Neuronal stem cell (in vitro differentiated cells): ENCODE measurements around the gene CCNDBP1.

Source experiments
- DNase-seq: peaks from one replicate; pipeline ENCODE4 v3.0.0-alpha.2; 2013; ENCODE audit warnings: low spot score
- H2AFZ ChIP-seq: one replicate; pipeline ENCODE4 v1.6.1; 2013; ENCODE audit warnings: mild to moderate bottlenecking, low read length, inconsistent platforms
- H2AK5ac ChIP-seq: 2 replicates; pipeline ENCODE4 v1.6.1; 2013; ENCODE audit warnings: low read depth, mild to moderate bottlenecking, inconsistent platforms, low read length, moderate library complexity, mixed read lengths
- H2BK120ac ChIP-seq: 2 replicates; pipeline ENCODE4 v1.6.1; 2013; ENCODE audit warnings: low read depth, mild to moderate bottlenecking, inconsistent platforms, low read length, moderate library complexity, mixed read lengths
- H2BK12ac ChIP-seq: one replicate; pipeline ENCODE4 v1.6.1; 2013; ENCODE audit warnings: low read length, inconsistent platforms
- H2BK15ac ChIP-seq: 2 replicates; pipeline ENCODE4 v1.6.1; 2013; ENCODE audit warnings: mild to moderate bottlenecking, low read length, inconsistent platforms, mixed read lengths
- H2BK5ac ChIP-seq: one replicate; pipeline ENCODE4 v1.6.1; 2013; ENCODE audit warnings: inconsistent platforms, mild to moderate bottlenecking, low read length, moderate library complexity
- H3K14ac ChIP-seq: one replicate; pipeline ENCODE4 v1.6.1; 2013; ENCODE audit warnings: low read length, inconsistent platforms
- H3K18ac ChIP-seq: 2 replicates; pipeline ENCODE4 v1.6.1; 2013; ENCODE audit warnings: low read length, inconsistent platforms
- H3K23ac ChIP-seq: 2 replicates; pipeline ENCODE4 v1.6.1; 2013; ENCODE audit warnings: low read depth, mild to moderate bottlenecking, mixed read lengths, low read length, inconsistent platforms; ENCODE audit not compliant: poor library complexity
- H3K27ac ChIP-seq: replicated peaks from 3 replicates; pipeline ENCODE4 v1.5.1; 2013; ENCODE audit warnings: low read length, inconsistent platforms
- H3K27me3 ChIP-seq, 3 experiments: 2 replicates each; pipeline ENCODE4 v1.6.1; 2013; ENCODE audit warnings: low read length in 3 of 3, mild to moderate bottlenecking in 2 of 3, inconsistent platforms in 1 of 3, low read depth in 1 of 3, mixed read lengths in 1 of 3, moderate library complexity in 1 of 3; ENCODE audit not compliant: control insufficient read depth in 3 of 3, insufficient read depth in 3 of 3
- H3K36me3 ChIP-seq, 2 donors: replicated peaks in 1 of 2; 2 replicates each; pipeline ENCODE4 v1.6.1; 2013; ENCODE audit warnings: low read length in 2 of 2; ENCODE audit not compliant: control insufficient read depth in 2 of 2, insufficient read depth in 2 of 2
- H3K4ac ChIP-seq: 2 replicates; pipeline ENCODE4 v1.6.1; 2013; ENCODE audit warnings: inconsistent platforms, mild to moderate bottlenecking, low read length, moderate library complexity
- H3K4me1 ChIP-seq, 2 donors: 1 replicate in 1 of 2; 2 replicates in 1 of 2; pipeline ENCODE4 v1.6.1; 2013; ENCODE audit warnings: low read length in 2 of 2, low read depth in 1 of 2; ENCODE audit not compliant: control insufficient read depth in 2 of 2, insufficient read depth in 1 of 2
- H3K4me2 ChIP-seq: one replicate; pipeline ENCODE4 v1.6.1; 2013; ENCODE audit warnings: mild to moderate bottlenecking, low read length, inconsistent platforms; ENCODE audit not compliant: insufficient read depth, poor library complexity, severe bottlenecking
- H3K4me3 ChIP-seq, 2 donors: 2 replicates each; pipeline ENCODE4 v1.5.1; 2013; ENCODE audit warnings: low read length in 2 of 2, mild to moderate bottlenecking in 2 of 2, inconsistent platforms in 1 of 2, moderate library complexity in 1 of 2
- H3K79me1 ChIP-seq: one replicate; pipeline ENCODE4 v1.6.1; 2013; ENCODE audit warnings: low read depth, mild to moderate bottlenecking, inconsistent platforms, low read length, moderate library complexity
- H3K9ac ChIP-seq: one replicate; pipeline ENCODE4 v1.6.1; 2013; ENCODE audit warnings: mild to moderate bottlenecking, low read depth, low read length, inconsistent platforms; ENCODE audit not compliant: poor library complexity
- H3K9me3 ChIP-seq, 2 donors: replicated peaks in 1 of 2; 2 replicates each; pipeline versions ENCODE3 to v1.6.1; 2013; ENCODE audit warnings: low read length in 2 of 2, mild to moderate bottlenecking in 2 of 2, inconsistent platforms in 1 of 2, low read depth in 1 of 2, mixed read lengths in 1 of 2, moderate library complexity in 1 of 2; ENCODE audit not compliant: control insufficient read depth in 2 of 2, insufficient read depth in 1 of 2
- H4K8ac ChIP-seq: one replicate; pipeline ENCODE4 v1.6.1; 2013; ENCODE audit warnings: low read depth, mild to moderate bottlenecking, inconsistent platforms, low read length, moderate library complexity
- H4K91ac ChIP-seq: one replicate; pipeline ENCODE4 v1.6.1; 2013; ENCODE audit warnings: low read length, low read depth, mild to moderate bottlenecking, inconsistent platforms; ENCODE audit not compliant: poor library complexity
- WGBS, 2 donors: extraction: QIAGEN DNeasy Blood & Tissue Kit; methylation state at CpG; one replicate each; pipeline ENCODE4 v1.1.7; 2013; ENCODE audit warnings: missing lambda C conversion rate in 2 of 2, mixed read lengths in 1 of 2; ENCODE audit not compliant: insufficient read length in 2 of 2, insufficient replicate concordance in 1 of 2; ENCODE audit errors: extremely low coverage in 2 of 2; 5-methylcytosine and 5-hydroxymethylcytosine counted together

Gene CCNDBP1

DNA sequence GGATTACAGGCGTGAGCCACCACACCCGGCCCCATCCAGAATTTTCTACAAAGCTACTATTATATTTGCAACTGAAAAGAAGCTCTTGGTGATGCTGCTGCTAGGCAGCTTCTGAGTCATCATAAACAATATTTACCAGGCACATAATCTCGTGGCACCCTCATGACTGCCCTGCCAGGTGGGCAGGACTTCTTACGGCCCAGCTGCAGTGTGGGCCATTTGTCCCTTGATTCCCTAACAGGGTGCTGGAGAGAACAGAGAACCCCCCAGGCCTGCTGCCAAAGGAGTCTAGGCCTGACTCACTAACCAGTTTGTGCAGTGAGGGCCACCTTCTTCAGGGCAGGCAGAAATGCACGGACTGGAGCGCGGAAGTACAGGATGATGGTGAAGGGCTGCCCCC is 30.8 kb downstream of the CCNDBP1 start:
- no peak overlapping the region for H2BK12ac ChIP-seq
- WGBS, 2 donors, result no CpG with 5 or more reads among the region's 7 CpGs
- no peak overlapping the region for H3K9ac ChIP-seq
- H2BK5ac ChIP-seq, result no peak overlapping the region
- H3K23ac ChIP-seq, result peak overlapping the region; percentile 23
- H2AK5ac ChIP-seq, result no peak overlapping the region
- peaks cover 0 to 12% (median 0%) of the 10 kb centered on the region in 3 experiments for H3K27me3 ChIP-seq
- H3K18ac ChIP-seq, result no peak overlapping the region
- H4K8ac ChIP-seq, result no peak overlapping the region
- H3K4ac ChIP-seq, result no peak overlapping the region
- no peaks in the 10 kb centered on the region for H3K79me1 ChIP-seq
- no peak overlapping the region for H2BK120ac ChIP-seq
- H3K9me3 ChIP-seq, result no peaks in the 10 kb centered on the region
- H3K4me3 ChIP-seq, result no peak overlapping the region
- no peak overlapping the region for H2BK15ac ChIP-seq
- H3K4me1 ChIP-seq, result peaks cover 3% of the 10 kb centered on the region in 2 donors
- H2AFZ ChIP-seq, result no peak overlapping the region
- peak overlapping the region; percentile 44 for H3K14ac ChIP-seq
- H3K36me3 ChIP-seq, result no peaks in the 10 kb centered on the region
- H4K91ac ChIP-seq, result no peak overlapping the region
- DNase-seq, result no peak
- no peak overlapping the region for H3K4me2 ChIP-seq
- no peak overlapping the region for H3K27ac ChIP-seq

DNA sequence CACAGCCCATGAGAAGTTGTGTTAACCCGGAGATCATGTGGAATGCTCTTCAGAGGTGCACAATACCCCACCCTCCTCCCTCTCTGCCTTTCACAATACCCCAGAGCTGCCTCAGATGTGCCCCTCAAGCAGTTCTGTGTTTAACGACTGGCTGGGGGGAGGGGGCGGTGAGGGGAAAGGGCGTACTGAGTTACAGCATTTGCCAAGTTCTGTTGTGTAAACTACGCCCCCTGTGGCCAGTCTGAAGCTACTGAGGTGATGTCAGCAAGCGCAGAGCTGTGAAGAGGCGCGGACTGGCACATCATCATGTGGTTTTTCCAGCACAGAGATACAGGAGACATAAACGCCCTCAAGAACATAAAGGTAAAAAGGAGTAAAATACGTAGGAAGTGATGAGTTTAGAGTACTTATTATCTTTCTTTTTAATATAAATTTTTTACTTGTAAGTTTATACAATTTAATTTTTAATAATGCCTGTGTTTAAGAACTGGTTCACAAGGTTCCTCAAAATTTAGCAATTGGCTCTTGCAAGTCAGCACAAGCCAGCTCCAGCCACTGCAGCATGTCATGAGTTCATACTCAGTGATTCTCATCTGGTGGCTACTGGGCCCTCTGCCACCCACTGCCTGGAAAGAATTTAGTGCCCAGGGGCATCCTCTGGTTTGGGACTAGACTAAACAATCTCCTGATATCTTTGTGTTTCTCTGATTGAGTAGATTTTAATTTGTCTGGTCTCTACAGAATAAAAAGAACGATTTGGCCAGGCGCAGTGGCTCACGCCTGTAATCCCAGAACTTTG is 33.9 kb downstream of the CCNDBP1 start:
- Histone ChIP-seq H3K9me3 (no peaks in the 10 kb centered on the region), H2BK12ac (no peak overlapping the region), H3K36me3 (no peaks in the 10 kb centered on the region), H3K27ac (no peak overlapping the region), H2AFZ (peak overlapping the region; percentile 50), H3K18ac (peak overlapping the region; percentile 11), H3K4me3 (no peak overlapping the region), H2AK5ac (no peak overlapping the region), H3K9ac (no peak overlapping the region), H4K91ac (no peak overlapping the region), H2BK15ac (no peak overlapping the region), H3K14ac (no peak overlapping the region), H3K4ac (no peak overlapping the region), H3K23ac (no peak overlapping the region), H4K8ac (no peak overlapping the region), H3K4me2 (no peak overlapping the region), H2BK5ac (no peak overlapping the region), H2BK120ac (no peak overlapping the region), H3K27me3 (peaks cover 0 to 11% (median 0%) of the 10 kb centered on the region in 3 experiments), H3K79me1 (no peaks in the 10 kb centered on the region), H3K4me1 (peaks cover 3% of the 10 kb centered on the region in 2 donors)
- peak; percentile 44 for DNase-seq
- WGBS, 2 donors, result no CpG with 5 or more reads among the region's 13 CpGs

DNA sequence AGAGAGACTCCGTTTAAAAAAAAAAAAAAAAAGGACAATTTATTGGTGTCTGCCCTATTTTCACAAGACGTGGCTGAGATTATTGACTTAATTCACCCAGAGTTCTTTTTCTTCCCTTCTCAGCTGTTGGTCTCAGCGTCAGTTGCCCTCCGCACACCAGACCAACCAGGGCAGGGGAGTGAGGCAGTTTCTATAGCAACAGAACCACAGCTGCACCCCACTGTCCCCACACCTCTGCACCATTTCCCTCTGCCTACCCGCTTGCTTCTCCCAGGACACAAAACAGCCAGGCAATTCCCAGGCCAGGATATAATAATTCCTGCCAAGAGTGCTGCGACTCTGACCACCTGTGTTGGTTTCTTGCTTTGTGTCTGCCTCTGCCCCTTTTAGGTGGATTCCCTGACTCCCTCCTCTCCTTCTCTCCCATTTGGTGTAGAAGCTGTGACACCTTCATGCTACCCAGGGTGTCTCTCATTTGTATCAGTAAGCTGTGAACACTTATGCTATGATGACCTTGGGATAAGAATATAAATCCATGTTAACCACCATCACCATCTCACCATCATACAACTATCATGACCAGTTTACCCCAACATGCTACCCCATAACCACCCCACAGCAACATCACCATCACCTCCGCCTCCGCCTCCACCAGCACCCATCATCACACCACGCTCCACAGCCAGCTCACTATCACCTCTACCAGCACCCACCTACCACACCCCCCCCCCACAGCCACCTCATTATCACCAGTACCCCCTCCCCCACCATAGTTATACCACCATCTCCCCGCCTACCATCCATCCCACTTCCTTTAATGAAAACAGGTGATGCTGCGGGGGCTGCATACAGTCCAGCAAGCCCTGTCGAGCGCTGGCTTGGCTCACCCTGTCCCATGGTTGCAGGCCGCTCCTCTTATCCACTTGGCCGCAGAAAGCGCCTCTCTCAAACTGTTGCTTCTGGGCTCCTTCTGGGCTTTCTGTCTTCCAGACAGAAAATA is 35.0 kb downstream of the CCNDBP1 start:
- H2BK120ac ChIP-seq, result no peak overlapping the region
- no peak overlapping the region for H2AK5ac ChIP-seq
- peaks cover 3% of the 10 kb centered on the region in 2 donors for H3K4me1 ChIP-seq
- H3K27ac ChIP-seq, result no peak overlapping the region
- no peak overlapping the region for H3K23ac ChIP-seq
- H3K79me1 ChIP-seq, result no peaks in the 10 kb centered on the region
- no peak overlapping the region for H2AFZ ChIP-seq
- no peak overlapping the region for H3K4me3 ChIP-seq
- no peaks in the 10 kb centered on the region for H3K9me3 ChIP-seq
- WGBS, 2 donors, result 100% methylated on average over 1 of the region's 16 CpGs; no CpG with 5 or more reads in 1 of the 2 donors
- no peak overlapping the region for H4K91ac ChIP-seq
- H3K18ac ChIP-seq, result no peak overlapping the region
- H3K4me2 ChIP-seq, result no peak overlapping the region
- no peak overlapping the region for H3K14ac ChIP-seq
- no peak overlapping the region for H3K9ac ChIP-seq
- no peak overlapping the region for H2BK5ac ChIP-seq
- no peak overlapping the region for H3K4ac ChIP-seq
- peaks cover 0 to 12% (median 0%) of the 10 kb centered on the region in 3 experiments for H3K27me3 ChIP-seq
- no peaks in the 10 kb centered on the region for H3K36me3 ChIP-seq
- no peak overlapping the region for H4K8ac ChIP-seq
- H2BK15ac ChIP-seq, result no peak overlapping the region
- DNase-seq, result no peak
- no peak overlapping the region for H2BK12ac ChIP-seq

DNA sequence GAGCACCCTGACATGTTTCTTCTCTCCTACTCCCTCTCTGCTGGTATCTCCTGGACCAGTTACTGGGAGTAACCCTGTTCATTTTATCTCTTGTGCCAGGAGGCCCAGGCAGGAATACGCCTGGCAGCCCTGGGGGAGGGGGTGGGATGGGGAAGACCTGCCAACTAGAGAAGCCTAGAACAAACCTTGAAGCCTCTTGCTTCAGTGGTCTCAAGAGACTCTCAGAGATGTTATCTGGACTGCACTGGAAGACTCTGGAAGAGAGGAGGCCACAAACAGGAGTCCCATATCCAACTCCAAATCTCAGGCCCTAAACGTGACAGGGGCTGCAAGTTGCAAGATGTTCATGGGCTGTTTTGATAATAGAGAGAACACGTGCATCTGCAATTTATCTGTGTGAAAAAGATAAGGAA is 35.8 kb downstream of the CCNDBP1 start, which contains the start of gene EPB42:
EPB42 (minus strand) TSS at position 28 of the 413 bp plus-strand sequence. CDS start 193 bp downstream, outside the sequence.
- H3K23ac ChIP-seq, result no peak within 1 kb of the TSS
- no peak within 1 kb of the TSS for H3K4me3 ChIP-seq
- H4K8ac ChIP-seq, result no peak within 1 kb of the TSS
- peaks cover 3% of the 10 kb centered on the region in 2 donors for H3K4me1 ChIP-seq
- H2BK15ac ChIP-seq, result no peak within 1 kb of the TSS
- no peaks in the 10 kb centered on the region for H3K79me1 ChIP-seq
- H2BK5ac ChIP-seq, result no peak within 1 kb of the TSS
- no peak within 1 kb of the TSS for H2BK12ac ChIP-seq
- no peak within 1 kb of the TSS for H2AK5ac ChIP-seq
- H3K4me2 ChIP-seq, result no peak within 1 kb of the TSS
- no peak within 1 kb of the TSS for H3K18ac ChIP-seq
- WGBS, 2 donors, result no CpG with 5 or more reads among the region's 3 CpGs
- no peak within 1 kb of the TSS for H3K4ac ChIP-seq
- no peak for DNase-seq
- H2BK120ac ChIP-seq, result no peak within 1 kb of the TSS
- H3K36me3 ChIP-seq, result no peaks in the 10 kb centered on the region
- H3K9ac ChIP-seq, result no peak within 1 kb of the TSS
- no peaks in the 10 kb centered on the region for H3K9me3 ChIP-seq
- H3K14ac ChIP-seq, result no peak within 1 kb of the TSS
- no peak within 1 kb of the TSS for H4K91ac ChIP-seq
- peaks cover 0 to 12% (median 0%) of the 10 kb centered on the region in 3 experiments for H3K27me3 ChIP-seq
- no peak within 1 kb of the TSS for H3K27ac ChIP-seq
- H2AFZ ChIP-seq, result no peak within 1 kb of the TSS
